ENCODE measurements around the gene S100A6.
A peak's percentile ranks its signal among the peaks of the same experiment; 100 is the strongest.
"Not testable (repeated sequence)": the region's sequence is repeated elsewhere in the genome, so short reads cannot be mapped to it uniquely, and the experiment has no call there.

S100A6 gene

GRCh38 chr1:153535242-153536011, at the start of gene S100A6:
Gene S100A6 (minus strand): TSS chr1:153535991. CDS start chr1:153535339, 652 bp downstream.
- DNase-seq (ENCODE audit: low read depth in 3 of 3, low spot score in 1 of 3) = no peak

GRCh38 chr1:153585006-153585405, 49.2 kb upstream of the S100A6 start:
- DNase-seq (ENCODE audit: low read depth in 3 of 3, low spot score in 1 of 3) = no peak

GRCh38 chr1:153583976-153584375, 48.2 kb upstream of the S100A6 start:
- no peak for DNase-seq (ENCODE audit: low read depth in 3 of 3, low spot score in 1 of 3)

GRCh38 chr1:153583514-153583913, 47.7 kb upstream of the S100A6 start:
- DNase-seq (ENCODE audit: low read depth in 3 of 3, low spot score in 1 of 3) = not testable (repeated sequence)

DNA sequence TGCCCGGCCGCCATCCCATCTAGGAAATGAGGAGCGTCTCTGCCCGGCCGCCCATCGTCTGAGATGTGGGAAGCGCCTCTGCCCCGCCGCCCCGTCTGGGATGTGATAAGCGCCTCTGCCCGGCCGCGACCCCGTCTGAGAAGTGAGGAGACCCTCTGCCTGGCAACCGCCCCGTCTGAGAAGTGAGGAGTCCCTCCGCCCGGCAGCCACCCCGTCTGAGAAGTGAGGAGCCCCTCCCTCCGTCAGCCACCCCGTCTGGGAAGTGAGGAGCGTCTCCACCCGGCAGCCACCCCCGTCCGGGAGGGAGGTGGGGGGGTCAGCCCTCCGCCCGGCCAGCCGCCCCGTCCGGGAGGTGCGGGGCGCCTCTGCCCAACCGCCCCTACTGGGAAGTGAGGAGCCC, 47.0 kb upstream of the S100A6 start:
- not testable (repeated sequence) for DNase-seq (ENCODE audit: low read depth in 3 of 3, low spot score in 1 of 3)

DNA sequence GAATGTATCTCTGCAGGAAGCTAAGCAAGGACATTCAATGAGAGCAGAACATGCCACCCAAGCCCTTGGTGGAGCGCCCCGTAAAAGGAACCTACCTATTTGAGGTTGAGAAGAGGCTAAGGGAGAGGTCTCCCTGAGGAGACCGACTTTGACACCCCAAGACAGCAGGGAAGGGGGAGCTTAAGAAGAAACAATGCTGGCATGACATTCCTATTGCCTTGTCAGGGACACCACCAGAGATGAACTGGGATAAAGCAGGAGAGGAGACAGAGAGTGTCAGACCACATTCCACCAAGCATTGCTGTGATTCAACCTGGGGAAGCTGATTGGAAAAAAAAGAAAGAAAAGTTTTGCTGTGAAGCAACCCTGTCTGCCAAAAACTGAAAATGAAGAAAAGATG, 43.1 kb upstream of the S100A6 start:
- DNase-seq (ENCODE audit: low read depth in 3 of 3, low spot score in 1 of 3) = no peak

- DNase-seq (ENCODE audit: low read depth in 3 of 3, low spot score in 1 of 3) = no peak
These were observed 42.7 kb upstream of the S100A6 start for GRCh38 chr1:153578490-153578889.

- no peak for DNase-seq (ENCODE audit: low read depth in 3 of 3, low spot score in 1 of 3)
These were observed 41.8 kb upstream of the S100A6 start for GRCh38 chr1:153577624-153578051.

- no peak for DNase-seq (ENCODE audit: low read depth in 3 of 3, low spot score in 1 of 3)
These were observed 41.3 kb upstream of the S100A6 start for GRCh38 chr1:153577138-153577537.

DNA sequence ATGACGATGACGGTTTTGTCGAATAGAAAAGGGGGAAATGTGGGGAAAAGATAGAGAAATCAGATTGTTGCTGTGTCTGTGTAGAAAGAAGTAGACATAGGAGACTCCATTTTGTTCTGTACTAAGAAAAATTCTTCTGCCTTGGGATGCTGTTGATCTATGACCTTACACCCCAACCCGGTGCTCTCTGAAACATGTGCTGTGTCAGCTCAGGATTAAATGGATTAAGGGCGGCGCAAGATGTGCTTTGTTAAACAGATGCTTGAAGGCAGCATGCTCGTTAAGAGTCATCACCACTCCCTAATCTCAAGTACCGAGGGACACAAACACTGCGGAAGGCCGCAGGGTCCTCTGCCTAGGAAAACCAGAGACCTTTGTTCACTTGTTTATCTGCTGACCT, 39.7 kb upstream of the S100A6 start:
- not testable (repeated sequence) for DNase-seq (ENCODE audit: low read depth in 3 of 3, low spot score in 1 of 3)

DNA sequence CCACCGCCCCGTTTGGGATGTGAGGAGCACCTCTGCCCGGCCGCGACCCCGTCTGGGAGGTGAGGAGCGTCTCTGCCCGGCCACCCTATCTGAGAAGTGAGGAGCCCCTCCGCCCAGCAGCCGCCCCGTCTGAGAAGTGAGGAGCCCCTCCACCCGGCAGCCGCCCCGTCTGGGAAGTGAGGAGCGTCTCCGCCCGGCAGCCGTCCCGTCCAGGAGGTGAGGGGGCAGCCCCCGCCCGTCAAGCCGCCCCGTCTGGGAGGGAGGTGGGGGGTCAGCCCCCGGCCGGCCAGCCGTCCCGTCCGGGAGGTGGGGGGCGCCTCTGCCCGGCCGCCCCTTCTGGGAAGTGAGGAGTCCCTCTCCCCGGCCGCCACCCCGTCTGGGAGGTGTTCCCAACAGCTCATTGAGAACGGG, 39.3 kb upstream of the S100A6 start:
- DNase-seq (ENCODE audit: low read depth in 3 of 3, low spot score in 1 of 3) = not testable (repeated sequence)

- no peak for DNase-seq (ENCODE audit: low read depth in 3 of 3, low spot score in 1 of 3)
These were observed 37.6 kb upstream of the S100A6 start for GRCh38 chr1:153573351-153573750.

GRCh38 chr1:153572569-153573015, 36.8 kb upstream of the S100A6 start:
- DNase-seq (ENCODE audit: low read depth in 3 of 3, low spot score in 1 of 3) = no peak

DNA sequence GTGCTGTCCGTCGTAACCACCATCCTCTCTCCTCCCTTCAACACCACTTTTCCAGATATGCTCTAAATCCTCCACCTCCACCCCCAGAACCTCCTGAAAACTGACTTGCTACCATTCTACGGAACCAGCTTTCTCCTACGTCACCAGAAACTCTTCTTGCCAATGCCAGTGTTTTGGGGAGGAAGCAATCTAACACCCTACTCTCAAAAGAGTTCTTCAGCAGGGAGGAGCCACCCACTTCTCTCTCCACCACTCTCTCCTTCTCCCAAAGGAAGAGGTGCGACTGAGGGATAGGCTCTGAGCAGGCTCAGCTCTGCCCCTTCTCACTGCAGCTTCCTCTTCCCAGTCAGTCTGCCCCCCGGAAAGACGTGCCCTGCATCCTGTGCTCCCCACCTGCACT, 35.9 kb upstream of the S100A6 start:
- DNase-seq (ENCODE audit: low read depth in 3 of 3, low spot score in 1 of 3) = no peak

DNA sequence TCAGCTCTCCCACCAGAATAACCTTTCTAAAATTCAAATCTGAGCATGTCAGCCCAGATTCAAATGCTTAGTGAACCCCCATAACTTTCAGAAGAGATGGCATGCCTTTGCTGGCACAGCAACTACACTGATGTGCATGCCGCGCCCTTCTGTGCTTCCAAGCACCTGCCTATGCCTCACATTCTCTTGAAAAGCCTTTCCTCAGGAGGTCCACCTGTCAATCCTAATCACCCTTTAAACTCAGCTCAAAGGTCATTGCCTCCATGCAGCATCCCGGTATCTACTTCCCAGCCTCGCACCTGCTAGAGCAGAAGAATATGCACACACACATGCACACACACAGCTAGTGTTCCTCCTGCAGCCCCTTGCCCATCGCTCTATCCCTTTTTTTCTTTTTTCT, 35.1 kb upstream of the S100A6 start:
- DNase-seq (ENCODE audit: low read depth in 3 of 3, low spot score in 1 of 3) = no peak

- DNase-seq (ENCODE audit: low read depth in 3 of 3, low spot score in 1 of 3) = no peak
These were observed 33.7 kb upstream of the S100A6 start for GRCh38 chr1:153569465-153569864.

DNA sequence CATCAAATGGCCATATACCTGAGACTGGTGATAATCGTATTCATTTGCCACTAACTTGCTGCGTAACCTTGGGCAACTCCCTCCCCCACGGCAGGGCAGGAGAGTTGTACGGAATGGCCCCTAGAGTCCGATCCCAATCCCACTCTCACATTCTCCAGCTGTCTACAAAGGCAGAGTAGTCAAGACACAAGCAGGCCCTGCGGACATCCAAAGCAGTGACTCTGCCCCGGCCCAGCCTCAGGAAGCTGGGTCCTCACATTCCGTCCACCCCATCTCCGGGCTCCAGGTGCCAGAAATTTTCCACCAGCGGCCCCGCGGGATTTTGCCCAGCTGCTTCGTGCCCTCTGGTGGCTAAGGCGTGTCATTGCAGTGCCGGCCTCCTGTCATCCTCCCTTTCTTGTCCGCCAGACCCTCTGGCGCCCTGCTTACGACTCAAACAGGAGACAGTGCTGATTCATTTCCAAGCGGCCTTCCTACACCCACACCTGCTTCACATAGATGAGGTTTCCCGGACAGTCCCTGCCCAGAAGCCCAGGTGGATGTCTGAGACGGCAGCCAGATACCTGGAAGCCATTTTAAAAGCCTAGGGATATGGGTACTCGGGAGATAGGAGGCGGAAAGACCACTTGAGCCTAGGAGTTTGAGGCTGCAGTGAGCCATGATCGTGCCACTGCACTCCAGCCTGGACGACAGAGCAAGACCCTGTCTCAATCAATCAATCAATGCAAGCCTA, 32.7 kb upstream of the S100A6 start:
- DNase-seq (ENCODE audit: low read depth in 3 of 3, low spot score in 1 of 3) = peak; percentile 53 to 68 (median 67)

DNA sequence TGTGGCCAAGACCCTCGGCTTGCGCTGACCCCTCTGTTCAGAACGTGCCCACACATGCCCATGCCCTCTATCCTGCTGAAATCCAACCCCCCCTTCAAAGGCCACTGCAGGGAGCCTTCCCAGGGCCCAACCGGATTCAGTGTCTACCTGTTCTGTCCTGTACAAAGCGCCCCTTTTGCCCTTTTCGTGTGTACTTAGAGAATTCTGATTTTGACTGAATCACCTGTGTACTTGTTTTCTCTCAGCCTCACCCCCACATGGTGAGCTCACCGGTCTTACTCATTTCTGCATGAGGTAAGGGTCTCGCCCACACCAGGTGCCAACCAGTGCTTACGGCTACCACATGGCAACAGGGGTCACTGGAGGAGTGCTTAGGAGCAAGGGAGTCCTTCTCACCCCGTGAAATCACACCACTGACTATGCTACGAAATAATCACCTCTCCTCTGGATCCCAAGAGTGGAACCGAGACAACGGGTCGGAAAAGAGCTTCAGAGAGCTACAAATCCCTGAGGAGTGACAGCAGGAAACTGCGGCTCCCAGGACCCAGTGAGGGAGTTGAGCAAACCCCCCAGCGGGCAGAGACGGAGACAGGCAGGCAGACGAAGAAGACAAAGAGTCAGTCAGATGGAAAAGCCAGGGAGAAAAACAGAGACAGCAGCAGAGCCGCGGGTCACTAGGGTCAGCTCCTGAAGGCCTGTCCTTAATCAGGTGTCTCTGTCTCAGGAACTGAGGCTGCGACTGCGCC, 32.0 kb upstream of the S100A6 start:
- no peak for DNase-seq (ENCODE audit: low read depth in 3 of 3, low spot score in 1 of 3)

GRCh38 chr1:153566414-153567371, 30.9 kb upstream of the S100A6 start:
- DNase-seq (ENCODE audit: low read depth in 3 of 3, low spot score in 1 of 3) = peak; percentile 66 to 77 (median 76)
